ENCODE results near the gene SPRY1. TPM values are rescaled to one million over a fixed set of nuclear protein-coding genes. Genes with fewer than 3 reads are reported as not detected.
A peak's percentile ranks its signal among the peaks of the same experiment; 100 is the strongest.

The SPRY1 gene
- total and polyA plus RNA-seq, 9 of the 15 experiments (the other 6 are each of a cell fraction or from before 2014, with no cell fraction given), result 0.18 to 1.9 (median 0.45) TPM; not detected in 1

GRCh38 chr4:123350191-123350544, 46.4 kb upstream of the SPRY1 start (continued):
- TF ChIP-seq DMBX1 (CRISPR knock-in tag; IDR thresholded peaks at IDR 0.05; ENCODE audit: borderline replicate concordance), result no peak
- TF ChIP-seq PML (IDR thresholded peaks at IDR 0.05; ENCODE audit: low read length), result no peak
- TF ChIP-seq SMARCE1 (IDR thresholded peaks at IDR 0.05), result no peak
- TF ChIP-seq TCF7 (IDR thresholded peaks at IDR 0.05; ENCODE audit: borderline replicate concordance), result no peak; the same call in 1 of the 2 replicates
- peak; percentile 53 for TF ChIP-seq CEBPB (tag; IDR thresholded peaks at IDR 0.05)
- TF ChIP-seq CCAR2 (IDR thresholded peaks at IDR 0.05; ENCODE audit: low read depth, low read length), result no peak
- 0 out of 2 replicates have a peak, but pooled peaks have one; percentile 26 for TF ChIP-seq MYC (IDR thresholded peaks at IDR 0.05; ENCODE audit: low read depth, low read length)
- no peak for TF ChIP-seq MYC (CRISPR knock-in tag; IDR thresholded peaks at IDR 0.05; ENCODE audit: borderline replicate concordance, low read depth)
- peak; percentile 80 for TF ChIP-seq TEAD4 (IDR thresholded peaks at IDR 0.05; ENCODE audit: low read length)
- TF ChIP-seq TEAD4 (CRISPR knock-in tag; IDR thresholded peaks at IDR 0.05; ENCODE audit: borderline replicate concordance), result no peak
- TF ChIP-seq ZNF655 (CRISPR knock-in tag; IDR thresholded peaks at IDR 0.05), result no peak
- no peak; the same call in 1 of the 2 replicates for TF ChIP-seq MAFF (IDR thresholded peaks at IDR 0.05; ENCODE audit: low read length)
- peak; percentile 58; the same call in 1 of the 2 replicates for TF ChIP-seq RB1 (IDR thresholded peaks at IDR 0.05; ENCODE audit: low read depth)
- no peak for TF ChIP-seq GATAD2B (IDR thresholded peaks at IDR 0.05; ENCODE audit: borderline replicate concordance)
- 0 out of 2 replicates have a peak, but pooled peaks have one; percentile 3 for TF ChIP-seq NFIC (IDR thresholded peaks at IDR 0.05)
- no peak for TF ChIP-seq NR2C2 (CRISPR knock-in tag; IDR thresholded peaks at IDR 0.05)
- no peak for TF ChIP-seq NR2C2 (tag; IDR thresholded peaks at IDR 0.05)
- TF ChIP-seq HNRNPLL (IDR thresholded peaks at IDR 0.05; ENCODE audit: low read depth, low read length, poor library complexity, severe bottlenecking), result no peak
- TF ChIP-seq NFATC3 (IDR thresholded peaks at IDR 0.05), result no peak
- TF ChIP-seq ZNF133 (CRISPR knock-in tag; IDR thresholded peaks at IDR 0.05), result no peak
- TF ChIP-seq CREB1 (IDR thresholded peaks at IDR 0.05), result peak; percentile 66
- no peak for TF ChIP-seq CREB1 (CRISPR knock-in tag; IDR thresholded peaks at IDR 0.05)
- peak; percentile 62 for TF ChIP-seq CREM (IDR thresholded peaks at IDR 0.05; ENCODE audit: low read depth)
- TF ChIP-seq CC2D1A (IDR thresholded peaks at IDR 0.05), result peak; percentile 22; the same call in 1 of the 2 replicates
- TF ChIP-seq ZNF324 (CRISPR knock-in tag; IDR thresholded peaks at IDR 0.05), result no peak
- no peak for TF ChIP-seq PREB (CRISPR knock-in tag; IDR thresholded peaks at IDR 0.05)
- TF ChIP-seq NR0B1 (IDR thresholded peaks at IDR 0.05; ENCODE audit: partially characterized antibody), result no peak
- no peak for TF ChIP-seq SMARCB1 (IDR thresholded peaks at IDR 0.05; ENCODE audit: insufficient read length, low read depth)
- TF ChIP-seq TFE3 (CRISPR knock-in tag; IDR thresholded peaks at IDR 0.05), result no peak

Data from K562 (cell line).